GM19193 (cell line): ENCODE data around the gene DEXI.

Experiments used
- POLR2A ChIP-seq: IDR thresholded peaks from 4 replicates; pipeline ENCODE4 v1.6.1; 2011; ENCODE audit not compliant: insufficient read depth, insufficient read length; ENCODE audit errors: extremely low read depth

DEXI gene

GRCh38 chr16:10926867-10927266 lies 15.4 kb downstream of the DEXI start:
- no peak for TF ChIP-seq POLR2A

- TF ChIP-seq POLR2A: no peak
Observed at GRCh38 chr16:10926094-10926493, 16.2 kb downstream of the DEXI start.

- no peak for TF ChIP-seq POLR2A
Observed at GRCh38 chr16:10923650-10924214, 18.5 kb downstream of the DEXI start.

GRCh38 chr16:10923146-10923649 lies 19.1 kb downstream of the DEXI start:
- peak; percentile 19 for TF ChIP-seq POLR2A

- TF ChIP-seq POLR2A: no peak
Observed at GRCh38 chr16:10922328-10923145, 19.7 kb downstream of the DEXI start.

GRCh38 chr16:10921536-10922327 lies 20.5 kb downstream of the DEXI start:
- TF ChIP-seq POLR2A: no peak

GRCh38 chr16:10920726-10921427 lies 21.4 kb downstream of the DEXI start:
- TF ChIP-seq POLR2A: no peak

GRCh38 chr16:10919003-10919351 lies 23.3 kb downstream of the DEXI start:
- TF ChIP-seq POLR2A: no peak

GRCh38 chr16:10918294-10919002 lies 23.8 kb downstream of the DEXI start:
- TF ChIP-seq POLR2A: no peak

GRCh38 chr16:10916534-10916933 lies 25.7 kb downstream of the DEXI start:
- no peak for TF ChIP-seq POLR2A

- no peak for TF ChIP-seq POLR2A
Observed at GRCh38 chr16:10911267-10911666, 31.0 kb downstream of the DEXI start.

GRCh38 chr16:10907757-10908045 lies 34.6 kb downstream of the DEXI start:
- TF ChIP-seq POLR2A: no peak

- TF ChIP-seq POLR2A: no peak
Observed at GRCh38 chr16:10906914-10907756, 35.1 kb downstream of the DEXI start.

- no peak for TF ChIP-seq POLR2A
Observed at GRCh38 chr16:10906482-10906881, 35.8 kb downstream of the DEXI start.

GRCh38 chr16:10902999-10903398 lies 39.3 kb downstream of the DEXI start:
- no peak for TF ChIP-seq POLR2A
